Dedifferentiated amniotic fluid mesenchymal stem cell (primary cell): ENCODE measurements around the gene PARD3.

Experiments
- DNase-seq: peaks from one replicate; pipeline ENCODE4 v3.0.0-alpha.2; 2016; ENCODE audit errors: extremely low spot score

Gene PARD3

GRCh38 chr10:34184939-34185386 lies 630.1 kb downstream of the PARD3 start:
- no peak for DNase-seq

GRCh38 chr10:34184397-34184796 lies 630.7 kb downstream of the PARD3 start:
- DNase-seq: no peak

- no peak for DNase-seq
Observed at GRCh38 chr10:34183016-34183796, 631.9 kb downstream of the PARD3 start.

- DNase-seq: peak; percentile 31
Observed at GRCh38 chr10:34181553-34182300, 633.4 kb downstream of the PARD3 start.

GRCh38 chr10:34180749-34181148 lies 634.3 kb downstream of the PARD3 start:
- no peak for DNase-seq

DNA sequence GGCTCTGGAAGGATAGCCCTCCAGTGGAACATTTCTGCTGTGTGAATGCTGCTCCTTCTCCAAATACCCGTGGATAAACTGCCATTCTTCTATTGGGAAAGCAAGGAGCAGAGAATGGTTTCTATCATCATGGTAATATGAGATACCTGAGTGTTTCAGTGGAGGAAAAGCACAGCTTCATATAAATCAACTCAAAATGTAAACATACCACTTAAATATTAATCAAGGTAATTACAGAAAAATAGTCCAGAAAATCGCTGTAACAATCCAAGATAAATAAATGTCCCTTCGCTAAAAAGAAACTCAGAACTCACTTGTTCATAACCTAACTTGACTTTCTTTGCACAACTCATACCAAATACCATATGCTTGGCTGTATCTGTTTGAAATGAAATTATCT lies 635.8 kb downstream of the PARD3 start:
- DNase-seq: no peak

DNA sequence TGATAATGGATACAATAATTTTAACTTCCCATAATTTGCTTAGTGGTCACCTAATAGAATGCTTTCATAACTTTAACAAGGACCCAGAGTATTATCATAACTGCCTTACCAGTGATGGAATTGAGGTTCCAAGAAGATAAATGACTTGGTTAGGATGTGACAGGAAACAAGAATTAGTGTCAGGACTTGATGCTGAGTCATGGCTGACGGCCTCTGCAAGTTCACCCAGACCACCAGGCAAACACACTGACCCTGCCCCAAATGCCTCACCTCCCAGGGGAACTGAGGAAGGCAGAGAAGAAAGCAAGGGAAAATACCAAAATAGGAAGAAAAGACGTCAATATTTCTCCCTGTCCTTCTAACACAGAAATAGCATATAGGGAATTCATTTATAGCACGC lies 636.3 kb downstream of the PARD3 start:
- DNase-seq: no peak

DNA sequence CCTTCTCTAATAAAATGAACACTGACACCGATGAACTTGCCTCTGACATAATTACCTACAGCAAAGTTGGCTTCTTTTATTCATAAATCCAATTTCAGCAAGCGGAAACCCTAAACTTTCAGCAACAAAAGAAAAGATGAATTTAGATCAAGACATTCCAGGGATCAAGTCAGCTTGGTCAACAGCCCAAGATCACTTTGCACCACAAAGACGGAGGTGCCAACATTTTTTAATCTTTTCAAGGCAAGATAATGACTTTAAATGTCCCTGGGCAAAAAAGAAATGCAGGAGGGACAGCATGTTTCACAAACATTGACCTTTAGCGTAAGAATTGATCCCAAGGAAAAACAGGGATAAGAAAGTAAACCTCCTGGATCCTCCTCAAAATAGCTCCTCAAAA lies 636.9 kb downstream of the PARD3 start:
- DNase-seq: no peak

GRCh38 chr10:34177445-34177844 lies 637.7 kb downstream of the PARD3 start:
- DNase-seq: no peak

DNA sequence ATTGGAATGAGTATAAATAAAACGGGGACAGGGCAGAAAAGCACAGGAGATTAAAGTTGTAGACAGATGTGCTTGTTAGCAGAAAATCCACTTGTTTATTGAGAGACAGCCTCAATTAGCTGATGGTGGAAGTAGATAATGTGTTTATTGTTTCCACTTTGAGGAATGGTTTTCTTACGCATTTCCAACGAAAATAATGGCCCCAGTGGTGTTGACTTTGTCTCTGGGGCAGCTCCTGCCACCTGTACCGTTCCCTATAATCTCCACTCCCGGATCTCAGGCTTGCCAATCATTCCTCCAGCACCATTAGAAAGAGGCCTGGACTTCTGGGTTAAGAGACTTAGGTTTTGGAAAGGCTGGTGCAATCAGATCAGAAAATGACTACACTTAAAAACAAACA lies 638.7 kb downstream of the PARD3 start:
- DNase-seq: no peak

DNA sequence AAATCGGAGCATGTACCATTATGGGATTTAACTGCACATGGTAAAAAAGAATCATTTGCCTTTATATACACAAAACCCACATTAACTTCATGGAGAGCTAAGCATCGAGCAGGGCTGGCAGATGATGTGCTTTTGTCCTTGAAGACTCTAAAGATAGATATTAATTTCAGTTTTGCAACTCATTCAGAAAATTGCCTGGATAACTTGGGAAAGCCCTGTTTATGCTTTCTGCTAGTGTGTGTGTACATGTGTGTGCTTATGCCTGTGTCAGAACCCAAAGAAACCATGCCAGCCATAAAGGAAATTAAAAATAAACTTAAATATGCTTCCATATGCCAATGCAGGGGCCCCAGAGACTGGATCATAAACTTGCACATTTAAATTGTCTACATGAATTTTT lies 640.0 kb downstream of the PARD3 start:
- DNase-seq: no peak

DNA sequence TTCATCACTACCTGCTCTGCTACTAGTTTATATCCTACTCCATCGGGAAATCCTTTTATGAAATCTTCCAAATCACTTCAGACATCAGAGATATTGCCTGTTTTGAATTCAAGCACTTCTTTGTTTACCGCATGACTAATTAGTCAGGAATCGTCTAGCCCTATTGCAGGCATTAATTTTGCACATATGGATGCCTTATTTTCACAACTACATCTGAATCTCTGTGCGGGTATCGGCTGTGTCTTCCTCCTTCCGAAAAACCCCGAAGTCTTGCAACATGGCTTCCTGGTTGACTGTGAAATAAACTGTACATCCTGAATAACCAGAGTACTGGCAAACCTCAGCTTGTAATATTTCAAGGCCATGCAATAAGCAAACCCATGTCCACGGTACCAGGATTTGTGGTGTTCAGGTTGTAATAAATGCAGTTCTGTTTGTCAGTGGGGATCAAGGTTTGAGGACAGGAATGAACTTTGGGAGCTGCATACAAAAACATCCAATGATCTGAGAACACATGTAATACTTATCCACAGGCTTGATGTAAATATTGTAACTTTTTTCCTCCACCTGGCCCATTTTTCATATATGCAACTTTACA lies 642.1 kb downstream of the PARD3 start:
- no peak for DNase-seq

DNA sequence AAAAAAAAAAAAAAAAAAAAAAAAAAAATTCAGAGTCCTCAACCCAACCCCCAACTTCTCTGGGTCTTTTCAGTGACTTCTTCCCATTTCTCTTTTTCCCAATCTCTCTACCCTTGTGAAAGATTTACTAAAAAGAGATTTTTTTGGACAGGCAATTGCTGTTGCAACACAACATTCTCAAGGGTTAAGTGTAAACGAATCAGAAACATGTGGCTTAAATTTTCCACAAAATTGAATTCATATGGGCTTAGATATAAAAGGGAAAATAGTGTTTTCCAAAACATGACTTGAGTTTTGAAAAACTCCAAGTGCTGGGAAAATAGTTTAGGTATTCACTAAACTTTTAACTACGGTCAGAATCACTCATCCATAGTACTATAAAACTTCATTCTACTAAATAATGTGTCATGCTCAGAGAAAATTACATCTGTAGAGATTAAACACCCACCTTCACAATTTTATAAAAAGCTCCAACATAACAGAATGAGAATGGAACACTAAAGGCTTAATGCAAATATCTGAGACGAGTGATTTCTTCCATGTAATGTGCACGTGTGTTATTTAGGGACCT lies 643.1 kb downstream of the PARD3 start:
- peak; percentile 86 for DNase-seq

DNA sequence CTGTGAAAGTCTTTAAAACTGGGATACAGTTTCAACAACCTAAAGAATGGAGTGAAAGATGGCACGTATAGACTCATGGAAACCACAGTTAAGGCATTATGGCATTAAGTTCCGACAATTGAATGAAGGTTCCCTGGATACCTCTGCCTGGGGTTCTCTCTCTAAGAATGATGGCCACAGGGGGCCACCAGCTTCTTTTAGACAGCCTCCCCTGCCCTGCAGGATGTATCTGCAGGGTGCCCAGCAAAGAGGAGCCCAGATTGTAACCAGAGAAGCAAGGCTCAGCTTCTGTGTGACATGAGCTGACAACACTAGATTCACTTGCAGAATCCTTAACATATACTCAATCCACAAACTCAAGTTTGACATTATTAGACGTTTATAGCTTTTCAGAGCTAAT lies 645.4 kb downstream of the PARD3 start:
- no peak for DNase-seq

DNA sequence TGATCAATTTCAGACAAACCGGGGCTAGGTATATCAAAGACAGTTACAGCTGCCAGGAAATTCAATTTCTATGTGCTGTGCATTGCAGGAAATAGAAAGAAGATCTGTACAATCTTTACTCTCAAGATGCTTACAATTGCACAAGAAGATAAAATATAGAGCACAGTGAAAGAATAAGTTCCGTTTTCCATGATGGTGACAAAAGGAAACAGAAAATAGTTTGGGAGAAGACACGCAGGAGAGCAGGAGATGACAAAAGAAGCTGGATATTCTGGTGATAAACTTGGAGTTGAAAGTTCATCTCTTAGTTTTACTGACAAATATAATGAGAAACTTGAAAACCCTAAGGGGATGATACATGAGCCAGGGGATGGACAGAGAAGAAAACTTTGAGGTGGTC lies 646.0 kb downstream of the PARD3 start:
- no peak for DNase-seq

DNA sequence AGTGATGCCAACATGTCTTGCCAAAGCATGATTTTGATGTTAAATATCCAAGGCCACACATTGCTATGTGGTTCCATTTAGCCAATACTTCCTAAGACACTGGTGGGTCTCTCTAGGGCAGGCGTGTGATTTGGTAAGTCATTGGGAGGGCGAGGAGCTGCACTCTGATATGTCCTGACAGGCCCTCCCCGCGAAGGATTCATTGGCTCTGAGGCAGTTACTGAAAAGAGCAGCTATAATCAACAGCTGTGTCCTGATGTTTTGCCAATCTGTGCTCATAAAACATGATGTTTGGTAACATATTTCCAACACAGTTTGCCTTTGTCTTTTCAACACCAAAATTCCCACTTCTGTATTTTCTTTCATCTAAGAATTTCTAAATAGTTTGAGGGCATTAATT lies 646.7 kb downstream of the PARD3 start:
- no peak for DNase-seq

DNA sequence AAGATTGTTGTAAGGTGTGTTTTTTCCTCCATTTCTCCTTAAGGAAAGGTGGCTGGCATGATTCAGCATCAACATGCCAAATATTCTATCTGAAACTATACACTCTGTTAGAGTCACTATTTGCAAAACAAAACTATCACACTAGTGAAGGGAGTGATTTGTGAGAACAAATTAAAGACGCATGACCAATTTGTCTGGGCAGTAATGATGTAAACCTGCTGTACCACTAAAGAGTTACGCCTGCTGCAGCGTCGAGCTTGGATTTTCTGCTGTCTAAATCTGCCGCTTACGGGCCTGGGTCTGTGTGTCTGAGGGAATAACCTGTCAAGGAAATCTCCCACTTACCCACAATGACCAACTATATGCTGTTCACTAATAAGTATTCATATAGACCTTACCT lies 648.3 kb downstream of the PARD3 start:
- DNase-seq: no peak

- DNase-seq: no peak
Observed at GRCh38 chr10:34166354-34166753, 648.7 kb downstream of the PARD3 start.

DNA sequence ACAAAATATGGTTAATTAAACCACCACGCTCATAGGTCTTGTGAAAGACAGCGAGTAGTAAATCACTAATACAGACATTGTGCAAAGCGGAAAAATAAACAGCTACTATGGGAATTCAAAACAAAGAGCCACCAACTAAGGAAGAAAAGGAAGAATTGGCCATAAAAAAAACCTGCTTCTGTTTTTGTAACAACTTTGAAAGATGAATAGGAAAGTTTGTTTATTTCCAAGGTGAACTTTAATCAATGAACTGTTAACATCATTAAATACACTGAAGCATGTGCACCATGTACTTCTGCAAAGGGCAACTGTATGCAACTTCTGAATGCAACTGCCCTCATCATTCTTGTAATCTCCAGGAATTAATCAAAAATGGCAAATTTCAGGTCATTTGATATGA lies 651.1 kb downstream of the PARD3 start:
- no peak for DNase-seq

DNA sequence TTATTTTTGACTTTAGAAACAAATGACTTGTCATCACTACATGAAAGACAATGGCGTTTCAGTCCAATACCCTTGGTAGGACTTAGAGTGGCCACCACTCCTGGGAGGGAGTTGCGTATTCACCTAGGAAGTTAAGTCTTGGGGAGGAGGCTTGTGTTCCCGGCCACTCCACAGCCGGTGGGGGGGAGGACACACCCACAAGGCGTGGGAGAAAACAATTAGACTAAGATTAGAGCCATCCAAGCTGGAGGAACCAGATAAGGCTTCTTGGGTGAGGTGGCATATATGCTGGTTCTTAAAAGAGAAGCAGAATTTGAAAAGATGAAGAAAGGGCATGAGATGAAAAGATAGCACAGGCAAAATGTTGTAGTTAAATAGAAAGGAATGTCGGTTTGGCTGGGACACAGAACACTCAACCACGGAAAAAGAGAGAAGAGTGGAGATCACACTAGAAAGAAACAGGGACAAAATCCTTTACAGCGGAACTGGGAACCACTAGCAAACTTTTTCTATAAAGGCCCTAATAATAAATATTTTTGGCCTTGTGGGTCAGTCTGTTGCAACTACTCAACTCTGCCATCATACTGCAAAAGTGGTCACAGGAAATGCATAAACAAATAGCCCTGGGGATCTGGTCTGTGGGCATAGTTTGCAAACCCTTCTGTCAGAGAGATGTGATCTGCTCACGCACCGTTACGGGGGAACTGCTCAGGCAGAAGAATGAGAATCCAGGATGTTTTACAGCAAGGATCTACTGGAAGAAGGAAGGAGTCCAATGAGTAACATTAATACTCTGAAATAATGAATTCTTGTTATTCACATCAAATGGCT lies 651.8 kb downstream of the PARD3 start:
- no peak for DNase-seq

- DNase-seq: no peak
Observed at GRCh38 chr10:34161777-34162370, 653.2 kb downstream of the PARD3 start.
